HG03432 (cell line): ENCODE results near the gene EIF4B.
"Not testable (repeated sequence)": the region's sequence is repeated elsewhere in the genome, so short reads cannot be mapped to it uniquely, and the experiment has no call there.

ENCODE experiments used
- ATAC-seq: cut with Tn5 transposase; IDR thresholded peaks from one replicate; pipeline ENCODE4 v1.9.1; 2021; ENCODE audit warnings: mild to moderate bottlenecking, moderate library complexity; ENCODE audit not compliant: unreplicated experiment

Gene EIF4B

DNA sequence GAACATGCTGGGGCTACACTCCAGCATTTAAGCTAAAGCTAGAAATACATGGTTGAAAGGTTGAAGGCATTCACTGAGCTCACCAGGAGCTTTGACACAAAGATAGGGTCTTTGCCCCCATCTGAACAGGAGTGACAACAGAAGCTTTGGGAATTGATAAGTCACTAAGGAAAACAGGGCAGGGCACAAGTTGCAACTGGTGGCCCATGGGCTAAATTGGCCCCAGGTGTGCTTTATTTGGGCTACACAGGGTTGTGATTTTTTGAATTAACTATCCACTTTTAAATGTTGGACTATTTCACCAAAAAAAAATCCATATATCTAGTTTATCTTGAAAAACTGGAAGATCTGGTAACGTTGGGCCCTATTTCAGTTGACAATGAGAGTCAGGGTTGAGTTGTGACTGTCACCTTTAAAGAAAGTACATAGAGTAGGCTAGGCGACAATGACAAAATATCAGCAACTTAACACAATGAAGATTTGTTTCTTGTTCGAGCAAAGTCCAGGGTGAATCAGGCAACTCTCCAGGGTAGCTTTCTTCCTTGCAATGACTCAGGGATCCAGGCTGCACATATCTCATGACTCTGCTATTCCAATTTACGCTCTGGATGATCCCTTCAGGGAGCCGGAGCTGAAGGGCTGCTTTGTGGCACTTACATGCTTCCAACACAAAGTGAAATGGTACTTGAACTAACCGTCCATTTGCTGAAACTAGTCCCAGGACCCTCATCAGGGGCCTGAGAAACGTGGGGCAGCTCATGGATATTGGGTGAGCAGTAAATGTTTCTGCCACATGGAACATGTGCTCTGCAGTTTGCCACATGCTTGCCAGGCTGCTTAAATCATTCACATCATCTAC, 13.3 kb upstream of the EIF4B start:
- ATAC-seq = no peak

DNA sequence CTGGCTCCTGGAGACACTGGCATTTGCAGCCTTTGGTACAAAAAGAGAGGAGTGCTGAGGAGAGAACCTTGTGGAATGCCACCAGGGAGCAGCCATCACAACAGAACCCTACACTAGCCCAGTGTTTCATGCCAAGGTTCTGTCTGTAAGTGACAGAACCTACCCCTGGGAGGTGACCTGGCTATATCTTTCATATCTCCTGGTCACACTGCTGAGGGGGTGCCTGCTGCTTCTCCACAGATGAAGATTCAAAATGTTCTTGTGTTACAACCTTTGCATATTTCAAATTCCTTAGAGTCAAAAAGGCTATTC, 12.7 kb upstream of the EIF4B start:
- ATAC-seq = no peak

DNA sequence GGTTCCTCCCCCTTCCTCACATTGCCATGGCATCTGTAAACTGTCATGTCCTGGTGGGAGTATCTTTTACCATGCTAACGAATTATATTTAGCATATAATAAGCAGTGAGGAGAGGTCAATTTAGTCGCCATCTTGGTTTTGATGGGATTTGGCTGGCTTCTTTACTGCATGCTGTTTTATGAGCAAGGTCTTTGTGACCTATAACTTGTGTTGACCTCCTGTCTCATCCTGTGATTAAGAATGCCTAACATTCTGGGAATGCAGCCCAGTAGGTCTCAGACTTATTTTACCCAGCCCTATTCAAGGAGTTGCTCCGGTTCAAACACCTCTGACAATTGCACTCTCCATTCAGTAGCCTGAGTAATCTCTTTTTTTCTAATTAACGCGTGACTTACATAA, 2.1 kb upstream of the EIF4B start:
- ATAC-seq = no peak

DNA sequence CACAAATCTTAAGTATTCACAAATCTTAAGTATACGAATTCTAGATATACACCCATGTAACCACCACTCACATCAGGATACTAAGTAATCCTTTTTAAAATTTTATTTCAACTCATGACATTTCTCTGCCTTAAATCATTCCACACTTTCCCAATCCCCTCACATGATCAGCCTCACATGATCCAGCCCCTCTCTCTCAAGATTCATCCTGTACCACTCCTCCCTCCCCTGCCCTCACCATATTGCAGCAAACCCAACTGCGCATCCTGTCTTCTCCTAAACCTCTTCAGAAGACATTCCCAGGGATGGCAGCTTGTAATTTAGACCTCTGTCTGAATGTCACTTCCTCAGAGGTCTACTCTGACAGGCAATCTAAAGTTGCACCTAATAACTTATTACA, 1.7 kb upstream of the EIF4B start:
- ATAC-seq = no peak

DNA sequence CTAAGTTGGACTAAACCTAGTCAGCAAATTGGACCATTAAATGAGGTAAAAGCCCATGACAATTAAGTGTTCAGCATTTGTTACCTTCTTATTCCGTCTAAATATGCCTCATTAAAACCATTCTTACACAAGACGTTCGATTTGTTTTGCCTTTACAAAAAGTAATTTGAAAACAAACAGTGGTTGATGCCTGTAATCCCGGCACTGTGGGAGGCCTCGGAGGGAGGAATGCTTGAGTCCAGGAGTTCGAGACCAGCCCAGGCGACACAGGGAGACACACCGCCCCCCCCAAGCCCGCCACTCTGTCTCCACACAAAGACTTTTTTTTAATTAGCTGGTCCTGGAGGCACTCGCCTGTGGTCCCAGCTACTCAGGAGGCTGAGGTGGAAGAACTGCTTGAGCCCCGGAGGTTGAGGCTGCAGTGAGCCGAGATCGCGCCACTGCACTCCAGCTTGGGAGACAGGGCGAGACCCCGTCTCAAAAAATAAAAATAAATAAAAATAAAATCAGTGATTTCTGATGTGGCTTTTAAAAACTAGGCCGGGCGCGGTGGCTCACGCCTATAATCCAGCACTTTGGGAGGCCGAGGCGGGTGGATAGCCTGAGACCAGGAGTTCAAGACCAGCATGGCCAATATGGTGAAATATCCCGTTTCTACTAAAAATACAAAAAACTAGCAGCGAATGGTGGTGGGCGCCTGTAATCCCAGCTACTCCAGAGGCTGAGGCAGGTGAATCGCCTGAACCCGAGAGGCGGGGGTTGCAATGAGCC, 856 bp upstream of the EIF4B start:
- ATAC-seq = no peak

DNA sequence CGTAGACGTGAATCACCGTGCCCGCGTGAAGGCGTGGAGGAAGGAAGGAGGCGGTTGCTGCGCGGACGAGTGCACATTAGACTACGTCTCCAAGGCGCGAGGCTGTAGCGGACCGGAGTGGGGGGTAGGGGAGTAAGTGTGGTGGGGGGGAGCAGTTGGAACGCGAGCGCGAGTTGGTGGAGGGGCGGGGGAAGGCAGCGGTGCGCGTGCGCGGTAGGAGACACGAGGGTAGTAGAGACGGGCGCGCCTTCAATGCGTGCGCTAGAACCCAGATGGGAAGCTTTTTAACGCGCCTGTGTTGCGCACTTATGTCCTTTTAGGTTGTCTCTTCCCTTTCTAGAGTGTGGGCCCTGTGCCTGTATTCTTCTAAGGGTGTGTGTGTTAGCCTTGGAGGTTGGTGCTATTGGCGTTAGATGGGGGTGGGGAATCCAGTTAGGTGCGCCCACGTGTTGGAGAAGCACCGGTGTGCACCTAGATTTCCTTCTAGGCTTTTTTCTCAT, 604 bp downstream of the EIF4B start:
- ATAC-seq = peak; percentile 32

DNA sequence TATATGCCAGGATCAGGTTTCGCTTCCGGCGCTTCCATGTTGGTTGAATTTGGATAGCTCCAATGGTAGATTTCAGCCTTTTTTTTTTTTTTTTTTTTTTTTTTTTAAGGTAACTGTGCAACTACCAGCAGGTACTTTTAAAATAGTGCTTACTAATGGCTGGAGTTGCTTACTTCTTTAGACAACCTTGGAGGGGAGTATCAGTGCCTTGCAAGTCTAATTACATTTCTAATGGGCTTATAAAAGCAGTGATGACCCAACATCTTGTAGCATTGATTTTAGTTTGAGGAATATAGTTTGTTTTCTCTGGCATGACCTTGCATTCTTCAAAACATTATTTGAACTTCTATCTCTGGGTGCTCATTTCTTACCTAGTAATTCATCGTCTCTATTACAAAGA, 1.1 kb downstream of the EIF4B start:
- no peak for ATAC-seq

DNA sequence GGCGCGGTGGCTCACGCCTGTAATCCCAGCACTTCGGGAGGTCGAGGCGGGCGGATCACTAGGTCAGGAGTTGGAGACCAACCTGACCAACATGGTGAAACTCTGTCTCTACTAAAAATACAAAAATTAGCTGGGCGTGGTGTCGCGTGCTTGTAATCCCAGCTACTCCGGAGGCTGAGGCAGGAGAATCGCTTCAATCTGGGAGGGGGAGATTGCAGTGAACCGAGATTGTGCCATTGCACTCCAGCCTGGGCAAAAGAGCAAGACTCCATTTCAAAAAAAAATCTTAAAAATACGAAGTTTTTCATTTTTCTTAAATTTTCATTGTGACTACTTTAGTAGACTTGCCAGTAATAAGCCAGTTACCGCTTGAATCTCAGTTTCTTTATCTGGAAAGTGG, 2.5 kb downstream of the EIF4B start:
- not testable (repeated sequence) for ATAC-seq

DNA sequence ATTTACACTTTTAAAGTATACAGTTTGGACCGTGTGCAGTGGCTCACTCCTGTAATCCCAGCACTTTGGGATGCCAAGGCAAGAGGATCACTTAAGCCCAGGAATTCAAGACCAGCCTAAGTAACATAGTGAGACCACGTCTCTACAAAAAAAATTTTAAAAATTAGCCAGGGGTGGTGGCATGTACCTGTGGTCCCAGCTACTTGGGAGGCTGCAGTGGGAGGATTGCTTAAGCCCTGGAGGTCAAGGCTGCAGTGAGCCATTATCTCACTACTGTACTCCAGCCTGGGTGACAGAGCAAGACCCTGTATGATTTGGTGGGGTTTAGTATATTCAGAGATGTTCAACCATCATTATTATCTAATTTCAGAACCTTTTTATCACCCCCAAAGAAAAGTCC, 4.7 kb downstream of the EIF4B start:
- no peak for ATAC-seq

DNA sequence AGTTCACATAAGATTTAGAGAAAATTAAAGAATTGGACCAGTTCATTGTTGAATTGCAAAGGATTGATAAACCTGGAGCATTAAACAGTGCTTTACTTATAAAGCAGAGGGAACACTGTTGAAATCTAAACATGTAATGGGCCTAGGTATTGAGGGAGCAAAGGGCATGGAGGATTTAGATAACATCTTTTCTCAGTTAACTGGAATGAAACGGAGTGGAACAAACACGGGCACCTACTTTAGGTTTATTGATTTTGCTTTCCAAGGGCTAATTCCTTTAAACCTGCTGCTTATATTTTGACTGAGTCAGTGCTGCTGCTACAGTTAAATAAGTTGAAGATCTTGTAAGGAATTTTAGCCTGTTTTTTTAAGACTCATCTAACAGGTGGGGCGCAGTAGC, 5.6 kb downstream of the EIF4B start:
- ATAC-seq = no peak

DNA sequence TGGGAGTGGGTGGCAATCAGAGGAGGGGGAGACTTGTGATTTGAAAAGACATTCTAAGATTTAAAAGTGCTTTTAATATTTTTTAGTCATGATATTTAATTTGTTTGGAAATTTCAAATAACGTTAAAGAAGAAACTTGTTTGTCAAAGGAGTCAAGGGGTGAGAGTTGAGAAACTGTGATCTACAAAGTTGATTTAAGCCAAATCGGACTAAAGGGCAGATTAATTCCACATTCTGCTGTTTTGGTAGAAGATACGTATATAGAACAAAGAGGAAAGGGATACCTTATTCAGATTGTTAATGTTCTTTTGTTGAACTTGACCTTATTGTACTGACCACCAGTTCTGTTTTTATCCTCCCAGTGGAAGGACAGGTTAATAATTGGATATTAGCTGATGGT, 6.7 kb downstream of the EIF4B start:
- no peak for ATAC-seq

DNA sequence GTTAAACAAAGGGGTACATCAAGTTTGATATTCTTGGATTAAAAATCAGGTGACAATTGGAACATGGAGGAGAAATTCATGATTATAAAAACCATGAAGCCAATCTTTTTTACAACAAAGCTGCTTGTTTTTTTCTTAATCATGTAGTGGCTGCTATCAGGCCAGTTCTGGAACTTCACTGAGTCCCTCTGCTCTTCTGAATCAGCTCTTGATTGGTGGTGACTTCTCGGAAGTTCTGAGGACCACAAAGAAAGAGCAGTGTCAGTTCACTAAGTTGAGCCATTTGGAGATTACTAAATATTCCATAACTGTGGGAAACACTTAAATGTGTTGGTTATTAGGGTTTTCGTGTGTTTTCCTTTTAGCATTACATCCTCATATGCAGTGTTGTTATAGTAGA, 8.5 kb downstream of the EIF4B start:
- no peak for ATAC-seq

DNA sequence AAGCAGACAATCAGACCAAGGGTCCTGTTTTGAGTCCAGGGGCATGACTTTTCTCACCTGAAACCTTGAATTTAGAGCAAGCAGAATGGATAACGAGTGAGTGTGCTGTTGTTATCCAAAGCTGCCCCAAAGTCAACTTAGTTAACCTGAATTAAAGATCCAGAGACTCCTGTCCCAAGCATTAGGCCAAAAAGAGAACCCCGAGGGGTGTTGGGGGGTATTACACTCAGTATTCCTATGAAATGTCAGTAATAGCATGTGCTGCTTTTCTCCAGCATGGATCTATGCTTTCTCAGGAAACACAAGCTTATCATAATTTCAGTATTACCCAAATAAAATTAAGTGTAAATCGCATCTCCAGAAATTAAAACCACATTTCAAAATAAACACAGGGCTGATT, 19.0 kb downstream of the EIF4B start:
- no peak for ATAC-seq

DNA sequence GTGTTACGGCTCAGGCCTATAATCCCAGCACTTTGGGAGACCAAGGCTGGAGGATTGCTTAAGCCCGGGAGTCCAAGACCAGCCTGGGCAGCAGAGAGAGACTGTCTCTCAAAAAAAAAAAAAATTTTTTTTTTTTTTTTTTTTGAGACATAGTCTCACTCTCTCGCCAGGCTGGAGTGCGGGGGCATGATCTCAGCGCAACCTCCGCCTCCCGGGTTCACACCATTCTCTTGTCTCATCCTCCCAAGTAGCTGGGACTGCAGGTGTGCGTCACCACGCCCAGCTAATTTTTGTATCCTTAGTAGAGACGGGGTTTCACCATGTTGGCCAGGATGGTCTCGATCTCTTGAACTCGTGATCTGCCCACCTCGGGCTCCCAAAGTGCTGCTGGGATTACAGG, 20.8 kb downstream of the EIF4B start:
- not testable (repeated sequence) for ATAC-seq

DNA sequence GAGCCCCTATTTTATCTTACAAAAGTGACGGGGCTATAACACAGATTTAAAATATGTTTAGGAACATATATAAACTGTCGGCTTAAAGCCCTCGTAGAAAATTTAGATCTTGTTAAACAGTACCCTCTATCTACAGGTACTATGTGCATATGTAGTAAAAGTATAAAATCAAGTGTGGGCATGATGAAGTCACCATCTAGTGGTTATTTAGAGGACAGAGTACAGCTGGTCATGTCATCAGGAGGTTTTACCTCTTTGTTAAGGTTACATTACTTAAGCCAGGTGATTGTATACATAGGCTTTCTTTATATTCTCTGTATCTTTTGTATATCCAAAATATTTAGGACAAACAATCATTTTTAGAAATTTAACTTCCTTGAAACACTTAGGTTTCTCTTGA, 25.4 kb downstream of the EIF4B start:
- no peak for ATAC-seq

DNA sequence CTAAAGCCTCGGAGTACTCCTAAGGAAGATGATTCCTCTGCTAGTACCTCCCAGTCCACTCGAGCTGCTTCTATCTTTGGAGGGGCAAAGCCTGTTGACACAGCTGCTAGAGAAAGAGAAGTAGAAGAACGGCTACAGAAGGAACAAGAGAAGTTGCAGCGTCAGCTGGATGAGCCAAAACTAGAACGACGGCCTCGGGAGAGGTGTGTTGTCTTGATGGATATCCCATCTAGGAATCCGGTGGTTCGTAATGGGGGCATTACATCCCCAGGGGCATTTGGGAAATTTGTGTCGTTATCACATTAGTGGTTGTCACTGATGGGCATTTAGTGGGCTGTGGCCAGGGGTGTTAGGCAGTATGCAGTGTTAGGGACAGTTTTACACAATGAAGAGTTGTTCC, 27.6 kb downstream of the EIF4B start:
- not testable (repeated sequence) for ATAC-seq

DNA sequence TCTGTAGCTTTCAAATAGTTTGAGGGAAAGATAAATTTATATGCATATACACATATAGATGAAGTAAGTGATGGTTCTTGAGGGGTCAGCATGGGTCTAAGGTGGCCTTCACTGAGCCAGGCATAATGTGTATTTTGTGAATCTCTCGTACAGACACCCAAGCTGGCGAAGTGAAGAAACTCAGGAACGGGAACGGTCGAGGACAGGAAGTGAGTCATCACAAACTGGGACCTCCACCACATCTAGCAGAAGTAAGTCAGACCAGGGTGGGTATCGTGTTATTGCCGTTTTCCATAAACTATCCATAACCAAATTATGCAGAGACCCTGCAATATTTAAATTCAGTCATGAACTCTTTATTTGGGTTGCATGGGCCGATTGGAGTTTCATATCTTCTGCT, 28.2 kb downstream of the EIF4B start:
- no peak for ATAC-seq

DNA sequence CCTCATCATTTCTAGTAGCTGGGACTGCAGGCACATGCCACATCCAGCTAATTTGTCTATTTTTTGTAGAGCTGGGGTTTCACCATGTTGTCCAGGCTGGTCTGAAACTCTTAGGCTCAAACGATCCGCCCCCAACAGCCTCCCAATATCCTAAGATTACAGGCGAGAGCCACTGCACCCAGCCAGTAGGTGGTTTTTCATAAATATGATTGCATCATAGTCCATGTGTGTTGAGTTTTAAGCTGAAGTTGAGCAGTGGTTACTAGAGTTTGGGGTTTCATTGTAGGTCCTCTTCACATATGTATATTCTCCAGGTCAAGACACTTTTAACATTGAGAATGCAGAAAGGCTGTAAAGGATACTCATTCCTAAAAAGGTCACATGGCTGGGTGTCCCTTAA, 30.5 kb downstream of the EIF4B start:
- no peak for ATAC-seq

DNA sequence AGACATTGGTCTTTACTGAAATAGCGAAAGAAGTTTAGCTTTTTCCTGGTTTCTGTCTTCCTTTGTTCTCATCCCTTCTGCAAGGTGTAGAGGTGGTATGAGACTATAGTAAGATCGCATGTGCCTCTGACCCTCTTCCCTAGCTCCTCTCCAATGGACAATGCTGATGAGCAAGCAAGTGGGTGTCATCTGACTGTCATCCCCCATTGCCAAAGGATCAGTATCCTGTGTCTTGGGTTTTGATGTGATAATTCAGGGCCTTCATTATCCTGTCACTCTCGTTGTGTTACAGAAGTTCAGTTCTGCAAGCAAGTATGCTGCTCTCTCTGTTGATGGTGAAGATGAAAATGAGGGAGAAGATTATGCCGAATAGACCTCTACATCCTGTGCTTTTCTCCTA, 33.6 kb downstream of the EIF4B start:
- ATAC-seq = no peak

DNA sequence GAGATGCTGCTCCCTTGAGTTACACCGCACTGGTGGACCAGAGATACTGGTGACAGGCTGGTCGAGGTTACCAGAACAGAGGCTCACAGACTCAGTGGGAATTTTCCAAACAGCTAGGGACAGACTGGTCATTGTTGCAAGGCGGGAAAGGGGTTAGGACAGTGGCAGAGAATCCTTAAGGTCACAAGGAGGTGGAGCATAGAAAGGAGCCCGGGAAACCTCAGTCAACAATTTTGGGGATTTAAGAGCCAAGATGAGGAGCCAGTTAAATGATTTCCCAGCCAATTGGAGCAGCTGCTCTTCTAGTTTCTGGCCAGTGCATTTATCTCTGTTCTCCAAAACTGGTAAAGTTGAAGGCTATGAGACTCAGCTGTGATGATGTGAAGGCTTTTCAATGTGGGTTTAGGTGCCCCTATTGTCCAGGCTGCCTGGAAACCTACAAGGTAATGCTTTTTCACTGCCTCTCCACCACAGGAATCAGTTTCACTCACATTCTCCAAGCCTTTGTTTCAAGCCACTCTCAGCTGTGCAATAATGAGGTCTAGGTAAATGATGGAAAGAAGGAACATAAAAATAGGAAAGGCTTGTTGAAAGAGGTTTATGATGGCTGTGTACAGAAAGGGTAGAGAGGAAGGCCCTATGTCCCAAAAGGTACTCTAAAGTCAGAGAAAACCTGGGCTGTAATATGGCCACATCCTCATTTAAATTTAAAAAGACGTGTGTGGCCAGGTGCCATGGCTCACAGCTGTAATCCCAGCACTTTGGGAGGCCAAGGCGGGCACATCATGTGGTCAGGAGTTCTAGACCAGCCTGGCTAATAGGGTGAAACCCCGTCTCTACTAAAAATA, 36.6 kb downstream of the EIF4B start:
- no peak for ATAC-seq

DNA sequence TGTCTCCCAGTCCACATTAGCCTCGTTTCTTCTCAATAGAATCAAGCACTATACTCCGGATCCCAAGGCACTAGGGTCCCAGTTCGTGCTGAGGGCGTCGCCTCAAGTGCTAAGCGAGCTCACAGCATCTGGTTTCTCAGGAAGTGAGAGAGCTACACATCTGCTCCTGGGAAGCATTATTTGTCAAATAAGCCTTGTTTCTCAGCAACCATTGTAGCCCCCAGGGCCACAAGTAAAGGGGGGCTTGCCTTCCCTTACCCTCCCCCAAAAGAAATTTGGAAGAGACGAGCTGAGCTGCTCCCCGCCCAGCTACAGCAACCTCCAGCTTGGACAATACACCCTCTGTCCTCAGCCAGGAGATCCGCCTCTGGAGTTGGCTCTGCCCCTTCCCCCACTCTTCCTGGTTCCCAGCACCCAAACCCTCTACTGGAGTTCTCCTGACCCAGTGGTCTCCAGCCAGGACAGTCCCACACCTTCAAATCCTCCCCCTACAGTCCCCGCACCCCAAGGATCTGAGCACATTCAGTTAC, 37.9 kb downstream of the EIF4B start:
- no peak for ATAC-seq
